NCI-H2227 (cell line): ENCODE measurements around the gene CCDC187.
A peak's percentile ranks its signal among the peaks of the same experiment; 100 is the strongest.
"Not testable (repeated sequence)": the region's sequence is repeated elsewhere in the genome, so short reads cannot be mapped to it uniquely, and the experiment has no call there.

Source experiments
- DNase-seq: peaks from one replicate; lab custom pipeline; 2025; ENCODE audit not compliant: unreplicated experiment; lab: John Stamatoyannopoulos, UW

CCDC187 gene

DNA sequence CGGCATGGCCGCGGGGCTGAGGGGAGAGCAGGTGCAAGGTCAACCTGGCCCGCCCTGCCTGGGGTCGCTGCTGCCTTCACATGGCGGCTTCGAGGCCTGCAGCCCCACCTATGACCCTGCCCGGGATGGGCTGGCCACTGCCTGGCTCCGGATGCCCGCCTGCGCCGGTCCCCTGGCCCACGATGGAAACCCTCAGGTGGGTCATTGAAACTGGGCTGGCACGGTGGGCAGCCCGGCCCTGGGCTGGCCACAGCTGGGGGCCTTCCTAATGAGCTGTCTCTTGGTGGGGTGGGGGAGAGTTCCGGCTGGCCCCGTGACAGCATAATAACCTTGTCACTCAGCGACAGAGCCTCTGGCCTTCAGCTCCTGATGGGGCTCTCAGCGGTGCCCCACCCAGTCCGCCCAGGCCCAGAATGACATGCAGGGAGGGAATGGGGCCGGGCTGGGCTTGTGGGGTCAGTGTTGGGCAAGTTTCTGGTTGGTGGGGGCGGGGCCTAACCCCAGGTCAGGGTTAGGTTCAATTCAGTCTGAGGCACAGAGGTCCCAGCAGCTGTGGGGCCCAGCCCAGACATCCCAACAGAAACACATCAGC lies at the start of gene CCDC187:
CCDC187 (minus strand) TSS at position 270 of the 592 bp plus-strand sequence; CDS start at position 6, 264 bp downstream.
- DNase-seq = no peak

DNA sequence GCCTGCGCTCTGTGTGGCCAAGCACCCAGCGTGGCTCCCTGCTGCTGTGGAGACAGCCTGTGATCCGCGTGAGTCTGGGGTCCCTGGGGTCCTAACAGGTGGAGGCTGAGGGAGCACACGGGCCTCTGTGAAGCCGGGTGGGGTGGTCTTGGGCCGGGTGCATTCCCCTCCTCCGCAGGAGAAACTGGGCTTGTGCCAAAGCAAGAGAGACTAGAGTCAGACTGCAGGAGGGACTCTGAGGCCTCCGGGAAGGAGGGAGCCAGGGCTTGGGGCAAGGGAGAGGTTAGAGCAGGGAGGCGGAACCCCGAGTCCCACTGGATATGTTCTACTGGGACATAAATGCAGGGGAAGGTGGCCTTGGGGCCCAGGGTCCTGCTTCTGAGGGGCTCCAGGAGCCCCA lies 49.2 kb upstream of the CCDC187 start:
- no peak for DNase-seq

DNA sequence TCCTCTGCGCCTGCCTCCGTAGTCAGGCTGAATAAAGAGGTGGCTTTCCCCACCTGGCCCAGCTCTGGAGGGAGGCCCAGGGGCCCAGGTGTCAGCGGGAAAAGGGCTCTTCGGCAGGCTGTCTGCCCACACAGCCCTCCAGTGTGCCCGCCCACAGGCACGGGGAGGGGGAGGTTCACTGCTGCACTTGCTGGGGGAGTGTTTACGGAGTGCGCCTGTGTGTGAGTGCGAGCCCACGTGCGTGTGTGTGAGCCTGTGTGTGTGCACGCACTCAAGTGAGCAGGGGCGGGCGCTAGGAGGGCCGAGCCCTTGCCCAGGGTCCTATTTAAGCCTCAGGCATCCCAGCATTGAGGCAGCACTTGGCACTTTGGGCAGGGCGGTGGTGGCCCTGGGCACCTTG lies 48.8 kb upstream of the CCDC187 start:
- peak; percentile 62 for DNase-seq

DNA sequence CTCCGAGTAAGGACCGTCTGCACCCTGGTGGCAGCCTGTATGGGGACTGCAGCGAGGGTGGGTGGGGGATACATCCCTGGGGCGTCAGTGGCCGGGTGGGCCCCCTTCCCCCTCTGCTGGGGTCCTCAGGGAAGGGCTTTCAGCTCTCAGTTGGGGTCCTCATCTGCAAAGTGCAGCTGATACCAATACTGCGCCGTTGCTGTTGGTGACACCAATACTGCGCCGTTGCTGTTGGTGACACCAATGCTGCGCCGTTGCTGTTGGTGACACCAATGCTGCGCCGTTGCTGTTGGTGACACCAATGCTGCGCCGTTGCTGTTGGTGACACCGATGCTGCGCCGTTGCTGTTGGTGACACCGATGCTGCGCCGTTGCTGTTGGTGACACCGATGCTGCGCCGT lies 48.0 kb upstream of the CCDC187 start:
- DNase-seq = not testable (repeated sequence)

DNA sequence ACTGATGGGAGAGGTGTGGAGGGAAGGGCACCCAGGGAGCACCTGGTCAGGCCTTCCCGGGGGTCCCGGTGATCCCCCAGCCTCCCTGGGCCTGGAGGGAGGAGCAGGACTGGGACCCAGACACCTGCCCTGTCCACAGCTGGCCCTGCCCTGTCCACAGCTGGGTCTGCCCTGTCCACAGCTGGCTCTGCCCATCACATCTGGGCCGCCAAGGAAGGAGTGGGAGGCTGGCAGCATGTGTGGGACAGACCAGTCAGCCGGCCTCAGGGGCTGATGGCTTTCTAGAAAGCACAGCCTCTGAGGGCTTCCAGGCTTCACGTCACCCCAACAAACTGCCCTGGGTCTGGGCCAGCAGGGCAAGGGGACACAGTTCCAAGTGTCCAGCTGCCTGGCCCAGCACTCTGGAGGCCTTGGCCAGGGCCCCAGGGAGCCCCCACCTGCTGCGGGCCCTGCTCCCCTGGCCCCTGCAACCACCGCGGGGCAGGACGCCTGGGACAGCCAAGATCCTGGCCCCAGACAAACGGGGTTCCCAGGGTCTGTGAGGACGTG lies 47.4 kb upstream of the CCDC187 start:
- DNase-seq = no peak

DNA sequence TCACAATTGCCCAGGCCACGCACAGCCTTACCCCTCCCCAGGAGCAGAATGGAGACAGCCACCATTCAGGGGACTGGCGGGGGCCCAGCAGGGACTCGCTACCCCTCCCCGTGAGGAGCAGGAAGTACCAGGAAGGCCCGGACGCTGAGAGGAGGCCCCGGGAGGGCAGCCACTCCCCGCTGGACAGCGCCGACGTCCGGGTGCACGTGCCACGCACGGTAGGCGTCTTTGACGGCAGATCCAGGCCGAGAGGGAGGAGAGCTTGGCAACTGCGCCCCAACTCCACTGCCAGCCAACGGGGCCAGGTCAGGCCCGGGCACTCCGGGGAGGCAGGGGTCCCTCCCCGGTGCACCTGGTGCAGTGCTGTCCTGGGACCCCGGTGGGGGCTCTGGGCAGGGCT lies 45.7 kb upstream of the CCDC187 start:
- no peak for DNase-seq

DNA sequence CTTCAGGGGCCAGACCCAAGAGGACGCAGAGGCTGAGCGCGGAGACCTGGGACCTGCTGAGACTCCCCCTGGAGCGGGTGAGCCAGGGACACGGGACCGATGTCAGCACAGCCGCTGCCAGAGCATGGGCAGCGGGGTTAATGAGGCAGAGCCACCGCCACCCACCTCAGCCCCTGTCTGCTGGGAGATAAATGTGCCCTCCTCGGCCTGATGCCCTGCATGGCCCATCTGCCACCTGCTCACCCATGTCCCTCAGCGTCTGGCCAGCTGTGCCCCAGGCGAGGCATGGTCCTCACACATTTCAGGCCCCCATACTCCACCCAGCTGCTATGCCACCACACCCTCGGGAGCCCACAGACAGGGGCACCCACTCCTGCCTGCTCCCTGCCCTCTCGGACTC lies 44.8 kb upstream of the CCDC187 start:
- no peak for DNase-seq

DNA sequence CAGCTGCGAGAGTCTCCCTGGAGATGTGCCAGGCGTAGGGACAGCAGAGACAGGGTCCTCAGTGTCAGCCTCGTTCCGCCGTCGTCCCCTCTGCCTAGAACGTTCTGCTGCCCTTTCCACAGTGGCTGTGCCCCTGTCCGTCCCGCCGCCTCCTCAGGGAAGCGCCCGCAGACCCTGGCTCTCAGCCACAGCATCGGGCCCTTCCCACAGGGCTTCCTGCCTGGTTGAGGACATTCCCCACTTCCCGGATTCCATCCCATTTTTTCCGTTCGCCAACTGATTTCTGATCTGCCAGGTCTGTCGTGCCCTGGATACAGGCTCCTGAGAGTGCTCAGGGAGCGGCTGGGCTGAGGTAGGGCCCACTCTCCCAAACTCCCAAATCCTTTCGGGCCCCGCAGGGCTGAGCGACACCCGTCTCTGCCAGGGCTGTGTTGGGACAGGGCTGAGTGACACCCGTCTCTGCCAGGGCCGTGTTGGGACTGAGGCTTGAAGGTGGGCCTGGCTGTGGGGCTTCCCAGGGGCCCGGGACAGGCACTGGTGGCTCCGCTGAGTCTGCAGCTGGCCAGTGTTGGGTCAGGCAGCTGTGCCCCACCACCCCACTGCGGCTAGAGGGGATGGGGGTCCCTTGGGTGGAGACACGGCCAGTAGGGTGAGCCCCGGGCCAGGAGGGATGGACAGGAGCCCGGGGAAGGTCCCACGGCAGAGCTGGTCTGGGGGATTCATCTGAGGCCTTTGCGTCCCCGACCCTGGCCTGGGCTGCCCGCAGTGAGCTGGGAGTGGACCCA lies 43.8 kb upstream of the CCDC187 start:
- DNase-seq = no peak

DNA sequence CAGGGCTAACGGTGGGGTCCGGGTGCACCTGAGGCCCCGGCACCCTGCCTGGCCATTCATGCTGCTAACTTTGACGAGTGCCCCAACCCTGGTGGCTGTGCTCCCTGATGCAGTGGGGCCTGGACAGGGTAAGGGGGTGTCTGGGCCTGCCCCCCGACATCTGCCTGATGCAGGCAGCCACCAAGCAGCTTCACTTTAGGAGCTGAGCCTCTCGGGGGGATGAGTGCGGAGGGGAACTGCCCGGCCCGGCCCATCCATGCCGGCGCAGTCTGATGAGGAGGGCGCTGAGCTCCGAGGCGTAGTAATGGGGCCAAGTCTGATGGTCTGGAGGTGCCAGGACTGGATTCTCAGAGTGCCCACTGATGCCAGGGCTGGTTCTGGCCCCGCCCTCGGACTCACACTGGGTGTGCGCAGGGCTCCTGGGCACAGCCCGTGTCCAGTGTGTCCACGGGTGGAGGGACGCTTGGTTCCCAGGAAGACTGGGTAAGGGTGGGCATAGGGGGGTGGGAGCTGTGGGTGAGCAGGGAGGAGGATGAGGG lies 43.1 kb upstream of the CCDC187 start:
- no peak for DNase-seq

DNA sequence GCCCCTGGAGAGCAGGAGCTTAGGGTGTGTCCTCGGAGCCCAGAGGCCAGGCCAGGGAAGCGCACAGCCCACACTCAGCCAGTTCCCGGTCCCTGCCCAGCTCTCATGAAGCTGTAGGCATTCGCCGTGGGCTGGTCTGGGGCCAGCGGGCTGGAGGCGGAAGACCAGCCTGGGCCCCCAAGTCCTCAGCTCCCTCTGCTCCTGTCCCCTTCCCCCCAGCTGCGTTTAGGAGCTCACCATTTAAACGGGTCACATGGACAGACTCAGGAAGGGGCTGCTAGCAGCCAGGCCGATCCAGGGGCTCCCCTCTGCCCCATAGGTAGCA lies 42.2 kb upstream of the CCDC187 start:
- no peak for DNase-seq

DNA sequence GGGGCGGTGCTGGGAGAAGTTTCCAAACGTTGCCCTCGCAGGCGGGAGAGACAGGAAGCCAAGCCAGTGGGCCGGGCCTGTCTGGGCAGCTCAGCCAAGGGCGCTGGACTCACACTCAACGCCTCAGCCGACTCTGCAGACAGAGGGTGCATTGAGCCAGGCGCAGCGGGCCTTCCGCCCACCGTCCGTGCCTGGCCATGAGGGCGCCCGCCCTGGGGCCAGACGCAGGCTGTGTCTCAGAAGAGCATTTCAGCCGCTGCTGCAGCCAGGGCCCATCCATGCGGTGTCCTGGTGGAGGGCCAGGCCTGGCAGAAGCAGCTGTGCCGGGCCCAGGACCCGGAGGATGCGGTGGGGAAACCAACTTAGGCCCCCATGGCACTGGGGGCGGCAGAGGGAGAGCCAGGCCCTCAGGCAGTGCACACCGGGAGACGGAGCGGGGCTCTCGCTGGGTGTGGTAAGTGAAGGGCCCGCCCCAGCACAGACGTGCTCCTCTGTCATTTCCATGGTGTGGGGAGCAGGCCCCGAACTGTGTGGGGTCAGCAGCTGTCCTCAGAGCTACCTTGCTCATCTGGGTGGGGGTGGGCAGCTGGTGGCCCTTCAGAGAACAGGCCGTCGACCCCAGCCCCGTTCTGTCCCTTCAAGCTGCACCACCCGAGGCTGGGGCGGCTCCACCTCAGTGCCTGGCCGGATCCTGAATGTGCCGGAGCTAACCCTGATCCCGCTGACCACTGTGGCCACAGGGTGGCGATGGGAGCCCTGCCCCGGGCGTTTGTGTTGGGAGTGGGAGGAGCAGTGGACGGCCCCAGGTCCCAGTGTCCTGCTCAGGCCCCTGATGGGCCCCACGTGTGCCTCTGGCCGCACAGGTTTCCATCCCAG lies 41.6 kb upstream of the CCDC187 start:
- no peak for DNase-seq

DNA sequence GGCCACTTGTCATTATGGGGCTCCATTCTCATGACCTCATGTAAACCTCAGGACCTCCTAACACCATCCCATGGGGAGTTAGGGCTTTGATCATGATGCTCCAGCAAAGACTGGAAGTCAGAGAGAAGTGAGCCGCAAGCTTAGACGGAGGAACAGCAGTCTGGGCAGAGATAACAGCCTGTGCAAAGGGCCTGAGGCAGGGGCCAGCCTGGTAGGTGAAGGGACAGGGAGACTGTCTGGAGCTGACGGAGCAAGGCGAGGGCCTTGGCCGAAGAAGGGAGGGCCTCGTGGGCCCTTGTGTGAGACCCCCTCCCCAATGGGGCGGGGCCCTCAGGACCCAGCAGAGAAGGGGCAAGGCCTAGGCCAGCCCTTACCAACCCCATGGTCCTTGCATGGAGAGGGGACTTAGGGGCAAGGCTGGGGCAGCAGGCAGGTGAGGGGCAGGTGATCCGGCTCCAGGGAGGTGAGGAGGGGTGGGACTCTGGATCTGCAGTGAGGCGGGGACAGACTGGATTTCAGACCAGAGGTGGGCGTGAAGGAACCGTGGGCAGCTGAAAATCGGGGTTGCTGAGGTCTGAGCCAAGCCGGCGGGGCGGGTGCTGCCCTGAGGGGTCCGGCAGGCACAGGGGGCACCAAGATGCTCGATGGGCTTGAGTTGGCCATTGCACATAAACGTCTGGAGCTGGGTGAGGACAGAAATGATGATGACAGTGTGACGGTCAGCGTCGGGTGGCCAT lies 40.8 kb upstream of the CCDC187 start:
- DNase-seq = no peak

DNA sequence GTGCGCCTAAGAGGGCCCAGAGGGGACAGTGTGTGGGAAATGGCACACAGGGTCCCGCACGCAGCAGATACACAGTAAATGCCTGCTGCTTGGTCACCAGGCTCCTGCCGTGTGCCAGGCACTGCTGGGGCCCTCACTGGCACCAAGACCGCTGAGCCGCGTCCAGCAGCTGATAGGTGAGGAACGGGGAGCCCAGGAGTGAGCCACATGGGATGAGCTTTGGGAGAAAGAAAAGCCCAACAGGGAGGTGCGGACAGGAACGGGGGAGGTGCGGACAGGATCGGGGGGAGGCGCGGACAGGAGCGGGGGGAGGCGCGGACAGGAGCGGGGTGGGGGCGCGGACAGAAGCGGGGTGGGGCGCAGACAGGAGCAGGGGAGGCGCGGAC lies 40.0 kb upstream of the CCDC187 start:
- DNase-seq = no peak

DNA sequence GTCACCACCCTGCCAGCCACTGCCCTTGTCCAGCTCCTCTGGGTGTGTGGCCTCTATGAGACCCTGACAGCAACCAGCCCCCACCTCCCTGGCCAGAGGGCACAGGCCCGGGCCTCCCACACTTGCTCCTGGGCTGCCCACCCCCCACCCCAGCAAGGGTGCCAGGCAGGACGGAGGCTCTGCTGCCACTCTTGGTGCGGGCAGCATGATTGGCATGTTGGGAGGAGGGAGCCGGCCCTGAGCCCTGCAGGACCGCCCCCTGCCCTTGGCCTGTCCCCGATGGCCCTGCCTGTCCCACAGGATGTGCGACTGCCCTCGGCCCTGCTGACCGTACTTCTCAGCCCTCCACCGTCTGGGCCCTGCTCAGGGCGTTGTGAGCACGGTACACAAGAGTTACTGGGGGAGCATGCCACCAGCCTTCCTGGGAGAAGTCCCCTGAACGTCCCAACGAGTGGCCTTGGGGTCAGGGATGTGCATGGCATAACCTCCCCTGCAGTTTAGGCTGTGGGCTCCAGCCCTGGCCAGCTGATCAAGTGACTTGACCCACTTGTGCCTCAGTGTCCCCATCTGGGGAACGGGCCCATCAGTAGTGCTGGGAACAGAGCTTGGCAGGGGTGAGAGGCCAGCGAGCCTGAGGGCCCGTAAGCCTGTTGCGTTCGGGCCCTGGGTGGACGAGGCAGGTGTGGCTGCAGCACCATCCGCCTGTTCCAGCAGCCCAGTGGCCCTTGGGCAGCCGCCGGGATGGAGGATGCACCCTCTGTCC lies 39.4 kb upstream of the CCDC187 start:
- DNase-seq = no peak

DNA sequence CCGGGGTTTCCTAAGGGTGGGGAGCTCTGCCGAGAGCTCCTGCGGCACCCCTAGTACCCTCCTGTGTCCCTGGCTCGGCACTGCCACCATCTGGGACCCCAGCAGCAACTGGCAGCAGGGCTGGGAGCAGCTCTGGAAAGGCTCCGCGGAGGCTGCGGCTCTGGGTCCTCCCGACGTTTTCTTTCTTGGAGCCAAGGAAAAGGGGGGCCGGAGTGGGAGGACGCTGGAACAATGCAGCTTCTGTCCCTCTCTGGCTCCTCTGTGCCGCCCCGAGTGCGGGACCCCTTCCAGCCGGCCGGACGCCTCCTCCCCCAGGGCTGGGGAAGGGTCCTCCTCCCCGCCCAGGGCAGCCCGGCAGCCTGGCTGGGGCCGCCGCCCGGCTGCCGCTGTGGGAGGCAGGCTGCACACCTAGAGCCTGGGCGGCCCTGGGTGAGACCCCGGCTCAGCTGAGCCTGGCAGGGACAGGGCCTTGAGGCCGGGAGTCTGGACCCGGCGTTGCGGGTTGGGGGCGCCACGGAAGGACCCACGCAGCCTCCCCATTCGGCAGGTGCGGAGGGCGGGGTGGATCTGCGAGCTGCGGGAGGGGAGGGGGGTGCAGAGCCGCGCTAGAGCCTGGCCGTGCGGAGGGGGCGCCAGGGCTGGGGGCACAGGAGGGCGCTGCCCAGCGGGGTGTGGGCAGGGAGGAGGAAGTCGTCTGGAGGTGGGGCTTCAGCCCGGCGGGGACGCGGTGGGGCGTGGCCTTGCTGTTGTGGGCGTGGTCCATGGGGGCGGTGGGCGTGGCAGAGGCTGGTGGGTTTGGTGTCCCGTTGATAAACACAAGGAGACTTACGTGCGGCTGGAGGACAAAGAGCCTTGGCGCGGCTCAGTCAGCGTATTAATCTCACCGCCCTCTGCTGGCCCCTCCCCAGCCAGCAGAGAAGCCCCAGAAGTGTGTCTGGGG lies 38.6 kb upstream of the CCDC187 start:
- DNase-seq = no peak

DNA sequence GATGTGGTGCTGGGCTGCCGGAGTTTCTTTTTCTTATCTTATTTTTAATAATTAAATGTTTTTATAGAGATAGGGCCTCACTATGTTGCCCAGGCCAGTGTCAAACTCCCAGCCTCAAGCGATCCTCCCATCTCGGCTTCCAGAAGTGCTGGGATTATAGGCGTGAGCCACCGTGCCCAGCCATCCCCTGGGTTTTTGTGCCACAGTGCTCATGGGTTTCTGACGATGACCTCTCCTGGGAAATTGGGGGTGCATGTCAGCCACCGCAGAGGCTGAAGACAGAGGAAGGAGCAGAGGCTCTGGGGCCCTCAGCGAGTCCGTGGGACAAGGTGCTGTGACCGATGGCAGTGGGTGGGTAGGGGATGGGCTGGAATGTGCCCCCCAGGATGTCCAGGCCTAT lies 37.9 kb upstream of the CCDC187 start:
- no peak for DNase-seq

DNA sequence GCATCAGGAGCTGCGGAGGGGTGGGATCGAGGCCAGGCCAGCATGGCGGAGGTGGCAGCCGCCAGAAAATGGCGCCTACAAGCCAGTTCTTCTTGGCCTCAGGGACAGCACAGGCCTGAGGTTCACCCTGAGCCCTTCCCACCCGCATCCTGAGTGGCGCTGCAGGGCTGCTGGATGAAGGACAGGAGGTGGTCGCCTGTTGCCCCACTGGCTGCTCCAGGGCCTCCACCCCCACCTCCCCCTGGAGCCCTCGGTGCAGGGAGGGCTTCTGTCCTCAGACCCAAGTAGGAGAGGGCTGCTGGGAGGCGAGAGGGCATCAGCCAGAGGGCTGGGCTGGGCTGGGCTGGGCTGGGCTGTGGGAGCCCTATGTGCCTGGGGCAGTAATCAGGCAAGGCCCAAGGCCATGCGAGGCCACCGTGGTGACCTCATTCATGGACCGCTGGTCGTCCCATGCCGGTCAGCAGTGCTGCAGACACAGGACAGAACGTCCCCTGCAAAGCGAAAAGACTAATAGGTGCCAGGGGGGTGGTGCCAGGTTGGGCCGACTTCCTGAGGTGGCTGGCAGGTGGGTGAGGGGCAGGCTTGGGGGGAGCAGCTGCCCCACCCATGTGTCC lies 37.3 kb upstream of the CCDC187 start:
- DNase-seq = no peak

DNA sequence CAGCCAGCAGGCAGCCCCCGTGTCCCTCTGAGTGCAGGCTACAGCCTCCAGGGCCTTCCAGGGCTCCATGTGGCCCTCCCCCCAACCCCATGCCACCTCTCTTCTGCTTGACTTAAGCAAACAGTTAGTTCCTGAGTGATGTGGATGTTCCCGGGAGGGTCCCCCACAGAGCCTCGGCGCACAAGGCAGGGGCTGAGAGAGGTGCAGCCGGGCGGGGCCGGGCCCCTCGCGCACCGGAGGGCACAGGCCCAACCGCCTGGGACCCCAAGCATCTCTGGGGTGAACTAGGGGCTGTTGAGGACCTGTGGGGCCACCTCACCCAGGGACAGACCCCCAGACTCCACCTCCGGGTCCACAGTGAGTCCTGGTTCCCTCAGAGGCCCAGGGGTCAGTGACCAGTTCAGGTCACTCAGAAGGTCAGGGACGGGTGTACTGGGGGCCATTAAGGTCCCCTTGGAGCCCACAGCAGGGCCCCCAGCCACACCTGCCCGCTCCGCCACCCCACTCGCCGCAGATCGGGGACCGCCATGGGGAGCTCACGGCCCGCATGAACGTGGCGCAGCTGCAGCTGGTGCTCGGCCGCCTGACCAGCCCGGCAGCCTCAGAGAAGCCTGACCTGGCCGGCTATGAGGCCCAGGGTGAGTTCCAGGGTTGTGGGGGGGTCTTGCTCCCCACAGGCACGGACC lies 36.6 kb upstream of the CCDC187 start:
- DNase-seq = no peak
